HTR-8/SVneo (cell line): Measurements from ENCODE around the gene STIM1.
A peak's percentile ranks its signal among the peaks of the same experiment; 100 is the strongest.
"Not testable (repeated sequence)": the region's sequence is repeated elsewhere in the genome, so short reads cannot be mapped to it uniquely, and the experiment has no call there.

Source experiments
- DNase-seq: peaks from one replicate; pipeline ENCODE4 v3.0.0; 2011; ENCODE audit warnings: low spot score, mixed read lengths; ENCODE audit not compliant: insufficient read length
- FAIRE-seq: peaks from 2 replicates; lab custom pipeline; 2011; peaks lifted over from hg19 to GRCh38; lab: Jason Lieb, UNC

Gene STIM1

DNA sequence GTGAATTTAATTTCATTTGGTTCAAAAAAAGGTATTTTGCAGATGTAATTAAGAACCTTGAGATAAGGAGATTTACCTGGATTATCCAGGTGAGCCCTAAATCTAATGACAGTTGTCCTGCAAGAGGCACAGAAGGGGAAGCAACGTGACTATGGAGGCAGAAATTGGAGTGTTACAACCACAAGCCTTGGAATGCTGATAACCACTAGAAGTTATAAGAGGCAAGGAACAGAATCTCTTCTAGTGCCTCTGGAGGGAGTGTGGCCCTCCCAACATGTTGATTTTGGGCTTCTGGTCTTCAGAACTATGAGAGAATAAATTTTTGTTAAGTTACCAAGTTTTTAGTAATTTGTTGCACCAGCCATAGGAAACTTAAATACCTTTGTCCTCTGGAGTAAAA is 271.9 kb downstream of the STIM1 start:
- no peak for DNase-seq
- FAIRE-seq: no peak

DNA sequence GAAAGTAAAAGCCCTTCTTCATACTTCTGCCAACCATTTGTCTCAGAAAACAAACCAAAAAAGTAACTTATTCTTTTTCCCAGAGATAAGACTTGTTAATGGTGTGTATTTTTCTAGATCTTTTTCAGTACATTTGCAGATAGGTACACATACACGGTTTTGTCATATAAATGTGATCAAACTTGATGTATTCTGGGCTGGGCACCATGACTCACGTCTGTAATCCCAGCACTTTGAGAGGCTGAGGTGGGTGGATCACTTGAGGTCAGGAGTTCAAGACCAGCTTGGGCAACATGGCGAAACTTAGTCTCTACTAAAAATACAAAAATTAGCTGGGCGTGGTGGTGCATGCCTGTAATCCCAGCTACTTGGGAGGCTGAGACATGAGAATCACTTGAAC is 274.8 kb downstream of the STIM1 start:
- FAIRE-seq, DNase-seq: not testable (repeated sequence)

DNA sequence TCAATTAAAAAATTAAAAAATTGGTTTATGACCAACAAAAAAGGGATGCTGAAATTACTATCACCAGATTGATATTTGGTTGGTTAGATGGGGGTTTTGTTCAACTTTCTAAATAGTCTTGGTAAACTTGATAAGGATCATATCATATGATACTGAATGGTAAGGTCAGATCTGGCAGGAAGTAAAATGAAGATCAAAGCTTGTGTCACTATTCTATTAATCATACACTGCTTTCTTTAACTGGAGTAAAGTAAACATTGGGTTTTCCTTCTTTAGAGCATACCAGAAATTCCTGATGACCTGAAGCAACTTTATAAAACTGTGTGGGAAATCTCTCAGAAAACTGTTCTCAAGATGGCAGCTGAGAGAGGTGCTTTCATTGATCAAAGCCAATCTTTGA is 279.3 kb downstream of the STIM1 start:
- peak; percentile 47 for DNase-seq
- FAIRE-seq: no peak

DNA sequence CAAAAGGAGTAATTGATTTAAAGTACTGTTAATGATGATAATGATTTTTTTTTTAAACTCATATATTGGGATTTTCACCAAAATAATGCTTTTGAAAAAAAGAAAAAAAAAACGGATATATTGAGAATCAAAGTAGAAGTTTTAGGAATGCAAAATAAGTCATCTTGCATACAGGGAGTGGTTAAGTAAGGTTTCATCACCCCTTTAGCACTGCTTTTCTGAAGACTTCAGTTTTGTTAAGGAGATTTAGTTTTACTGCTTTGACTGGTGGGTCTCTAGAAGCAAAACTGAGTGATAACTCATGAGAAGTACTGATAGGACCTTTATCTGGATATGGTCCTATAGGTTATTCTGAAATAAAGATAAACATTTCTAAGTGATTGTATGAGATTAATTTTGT is 283.0 kb downstream of the STIM1 start:
- DNase-seq: no peak
- FAIRE-seq: no peak

DNA sequence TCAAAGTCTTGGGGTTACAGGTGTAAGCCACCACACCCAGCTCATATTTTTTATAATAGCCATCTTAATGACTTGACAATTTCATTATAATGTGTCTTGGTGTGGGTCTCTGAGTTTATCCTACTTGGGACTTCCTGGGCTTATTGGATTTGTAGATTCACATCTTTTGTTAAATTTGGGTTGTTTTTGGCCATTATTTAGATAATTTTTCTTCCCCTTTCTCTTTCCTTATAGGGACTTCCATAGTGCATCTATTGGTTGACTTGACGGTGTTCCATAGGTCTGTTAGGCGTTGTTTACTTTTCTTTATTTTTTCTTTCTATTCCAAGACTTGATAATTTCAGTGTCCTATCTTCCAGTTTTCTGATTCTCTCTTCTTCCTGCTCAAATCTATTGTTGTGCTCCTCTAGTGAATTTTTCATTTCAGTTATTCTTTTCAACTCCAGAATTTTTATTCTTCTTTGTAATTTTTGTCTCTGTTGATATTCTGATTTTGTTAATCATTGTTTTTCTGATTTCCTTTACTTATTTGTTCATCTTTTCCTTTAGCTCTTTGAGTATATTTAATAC is 284.7 kb downstream of the STIM1 start:
- no peak for DNase-seq
- FAIRE-seq: no peak
